ENCODE results near the gene CAPN15. TPM values are rescaled to one million over a fixed set of nuclear protein-coding genes. Genes with fewer than 3 reads are reported as not detected.

Gene CAPN15
- total and polyA plus RNA-seq, 10 donors = 25.8 to 71.7 (median 62.5) TPM

GRCh38 chr16:544517-544916 lies 17.0 kb downstream of the CAPN15 start:
- peaks cover 0 to 95% (median 29%) of the 10 kb centered on the region in 6 donors for H3K36me3 ChIP-seq
- intact Hi-C loops (cut with DNase I; ENCODE audit: low total_unique reads) = no loop called here
- H3K4me1 ChIP-seq = peaks cover 4 to 44% (median 16%) of the 10 kb centered on the region in 6 donors
- 89 to 96% (median 94%) methylated on average over 34 to 46 of the region's 46 CpGs for WGBS, 5 donors
- no peak for DNase-seq
- no peak overlapping the region for H3K4me3 ChIP-seq
- H3K27ac ChIP-seq = no peak overlapping the region
- H3K9me3 ChIP-seq = no peaks in the 10 kb centered on the region
- no peak for TF ChIP-seq POLR2A (IDR thresholded peaks at IDR 0.05)
- no peak for TF ChIP-seq POLR2AphosphoS5 (IDR thresholded peaks at IDR 0.05)
- TF ChIP-seq CTCF (IDR thresholded peaks at IDR 0.05 in 8 of 11, conservative IDR thresholded peaks at IDR 0.05 in 3 of 11) = no peak
- no peaks in the 10 kb centered on the region for H3K27me3 ChIP-seq (replicated peaks in 1 of 7)

GRCh38 chr16:546909-547770 lies 19.6 kb downstream of the CAPN15 start:
- TF ChIP-seq POLR2AphosphoS5 (IDR thresholded peaks at IDR 0.05) (peak; percentile 55 to 78 (median 71)), POLR2A (IDR thresholded peaks at IDR 0.05) (no peak), CTCF (IDR thresholded peaks at IDR 0.05 in 8 of 11, conservative IDR thresholded peaks at IDR 0.05 in 3 of 11) (peak; percentile 45 to 85 (median 71))
- Histone ChIP-seq H3K27me3 (replicated peaks in 1 of 7) (no peaks in the 10 kb centered on the region), H3K9me3 (no peaks in the 10 kb centered on the region), H3K36me3 (peaks cover 0 to 91% (median 35%) of the 10 kb centered on the region in 6 donors), H3K4me3 (peak overlapping the region in 4 of 8 donors; percentile 3 to 45 (median 12)), H3K27ac (peak overlapping the region in 4 of 8 donors; percentile 4 to 53 (median 46)), H3K4me1 (peaks cover 4 to 44% (median 16%) of the 10 kb centered on the region in 6 donors)
- peak; percentile 94 for DNase-seq
- WGBS, 5 donors = 39 to 75% (median 60%) methylated on average over 29 to 60 of the region's 60 CpGs
- intact Hi-C loops (cut with DNase I; ENCODE audit: low total_unique reads) = no loop called here

- Histone ChIP-seq H3K36me3 (peaks cover 0 to 94% (median 47%) of the 10 kb centered on the region in 6 donors), H3K4me3 (no peak overlapping the region), H3K4me1 (peaks cover 4 to 42% (median 16%) of the 10 kb centered on the region in 6 donors), H3K9me3 (no peaks in the 10 kb centered on the region), H3K27me3 (replicated peaks in 1 of 7) (no peaks in the 10 kb centered on the region), H3K27ac (no peak overlapping the region)
- TF ChIP-seq POLR2A (IDR thresholded peaks at IDR 0.05) = no peak
- no peak for TF ChIP-seq POLR2AphosphoS5 (IDR thresholded peaks at IDR 0.05)
- no peak for TF ChIP-seq CTCF (IDR thresholded peaks at IDR 0.05 in 8 of 11, conservative IDR thresholded peaks at IDR 0.05 in 3 of 11)
- no peak for DNase-seq
- 92 to 97% (median 97%) methylated on average over 8 to 21 of the region's 21 CpGs for WGBS, 5 donors
- intact Hi-C loops (cut with DNase I; ENCODE audit: low total_unique reads) = no loop called here
Measured at GRCh38 chr16:548586-548985, 21.1 kb downstream of the CAPN15 start.

Data from spleen (tissue), 11 donors.